GM10847 (cell line): Measurements from ENCODE around the gene CTCF.

Experiments used
- POLR2A ChIP-seq: IDR thresholded peaks from 2 replicates; pipeline ENCODE4 v1.6.1; 2011; ENCODE audit not compliant: insufficient read length; ENCODE audit errors: extremely low read depth

Gene CTCF

DNA sequence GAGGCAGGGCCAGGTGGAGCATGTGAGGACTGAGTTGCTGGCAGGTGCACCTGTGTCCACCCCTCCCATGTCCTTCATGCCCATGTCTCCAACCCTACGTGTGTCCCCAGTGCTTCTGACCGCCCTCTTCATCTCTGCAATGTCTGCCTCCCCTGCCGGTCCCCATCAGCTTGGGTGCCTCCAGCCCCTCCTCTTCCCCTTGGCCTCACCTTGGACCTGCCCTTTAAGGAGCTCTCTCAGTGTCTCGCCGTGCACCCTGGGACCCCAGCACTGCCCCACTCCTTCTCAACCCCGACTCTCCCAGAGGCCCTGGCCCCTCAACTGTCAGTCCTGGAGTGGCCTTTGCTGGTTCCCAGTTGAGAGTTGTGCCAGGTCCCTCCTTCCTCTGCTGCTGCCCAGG lies 18.7 kb upstream of the CTCF start:
- TF ChIP-seq POLR2A, result no peak

DNA sequence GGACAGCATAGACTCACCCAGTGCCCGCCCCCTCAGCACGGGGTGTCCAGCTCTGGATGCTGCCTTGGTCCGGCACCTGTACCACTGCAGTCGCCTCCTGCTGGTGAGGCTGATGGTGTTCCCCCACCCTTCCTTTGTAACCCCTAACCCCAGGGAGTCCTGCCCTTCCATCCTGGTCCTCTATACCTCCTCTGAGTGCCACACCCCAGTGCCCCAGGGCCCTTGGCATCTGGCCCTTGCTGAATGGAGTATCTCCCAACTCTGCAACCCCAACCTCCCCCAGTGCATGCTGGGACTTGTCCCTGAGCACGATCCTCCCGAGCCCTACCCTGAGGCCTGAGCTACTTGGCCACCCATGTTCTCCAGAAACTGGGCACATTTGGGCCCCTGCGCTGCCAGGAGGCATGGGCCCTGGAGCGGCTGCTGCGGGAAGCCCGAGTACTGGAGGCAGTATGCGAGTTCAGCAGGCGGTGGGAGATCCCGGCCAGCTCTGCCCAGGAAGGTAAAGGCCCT lies 17.9 kb upstream of the CTCF start:
- TF ChIP-seq POLR2A, result no peak

DNA sequence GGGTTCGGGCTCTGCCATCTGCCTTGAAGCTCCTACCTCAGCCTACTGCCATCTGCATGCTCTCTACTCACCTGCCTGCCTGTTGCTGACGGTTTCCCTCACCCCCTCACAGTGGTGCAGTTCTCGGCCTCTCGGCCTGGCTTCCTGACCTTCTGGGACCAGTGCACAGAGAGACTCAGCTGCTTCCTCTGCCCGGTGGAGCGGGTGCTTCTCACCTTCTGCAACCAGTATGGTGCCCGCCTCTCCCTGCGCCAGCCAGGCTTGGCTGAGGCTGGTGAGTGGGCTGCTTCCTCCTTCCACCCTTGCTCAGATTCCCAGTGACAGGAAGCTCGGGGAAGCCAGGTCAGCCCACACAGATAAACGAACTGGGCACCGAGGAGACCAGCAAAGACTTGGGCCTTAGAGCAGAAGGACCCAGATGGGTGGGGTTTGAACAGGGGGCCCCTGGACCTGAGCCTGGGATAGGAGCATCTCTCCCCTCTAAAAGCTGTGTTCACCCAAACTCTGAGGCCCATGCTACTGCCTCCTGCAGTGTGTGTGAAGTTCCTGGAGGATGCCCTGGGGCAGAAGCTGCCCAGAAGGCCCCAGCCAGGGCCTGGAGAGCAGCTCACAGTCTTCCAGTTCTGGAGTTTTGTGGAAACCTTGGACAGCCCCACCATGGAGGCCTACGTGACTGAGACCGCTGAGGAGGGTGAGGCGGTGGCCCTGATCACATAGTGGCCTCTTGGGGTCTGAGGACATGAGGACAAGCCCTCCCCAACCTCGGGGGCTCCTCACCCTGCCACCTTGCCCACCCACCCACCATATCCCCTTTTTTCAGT lies 17.3 kb upstream of the CTCF start:
- TF ChIP-seq POLR2A, result no peak

DNA sequence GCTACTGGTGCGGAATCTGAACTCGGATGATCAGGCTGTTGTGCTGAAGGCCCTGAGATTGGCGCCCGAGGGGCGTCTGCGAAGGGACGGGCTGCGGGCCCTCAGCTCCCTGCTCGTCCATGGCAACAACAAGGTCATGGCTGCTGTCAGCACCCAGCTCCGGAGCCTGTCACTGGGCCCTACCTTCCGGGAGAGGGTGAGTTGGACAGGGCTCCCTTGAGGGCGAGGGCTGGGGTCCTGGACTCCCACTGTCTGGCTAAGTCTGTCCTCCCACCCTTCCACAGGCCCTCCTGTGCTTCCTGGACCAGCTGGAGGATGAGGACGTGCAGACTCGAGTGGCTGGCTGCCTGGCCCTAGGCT lies 16.7 kb upstream of the CTCF start:
- no peak for TF ChIP-seq POLR2A

DNA sequence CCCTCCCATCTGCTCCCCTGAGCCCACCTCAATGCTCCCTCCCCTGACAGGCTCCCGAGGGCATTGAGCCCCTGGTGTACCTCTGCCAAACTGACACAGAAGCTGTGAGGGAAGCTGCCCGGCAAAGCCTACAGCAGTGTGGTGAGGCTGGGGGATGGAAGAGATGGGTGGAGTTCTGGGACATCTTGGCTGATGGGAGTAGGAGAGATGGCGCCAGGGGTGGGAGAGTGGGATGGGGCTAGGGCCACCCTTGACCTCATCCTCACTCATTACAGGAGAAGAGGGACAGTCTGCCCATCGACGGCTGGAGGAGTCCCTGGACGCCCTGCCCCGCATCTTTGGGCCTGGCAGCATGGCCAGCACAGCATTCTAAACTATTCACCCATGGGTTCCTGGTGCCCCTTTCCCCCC lies 16.2 kb upstream of the CTCF start:
- no peak for TF ChIP-seq POLR2A

- no peak for TF ChIP-seq POLR2A
Measured at GRCh38 chr16:67546761-67547422, 15.4 kb upstream of the CTCF start.

DNA sequence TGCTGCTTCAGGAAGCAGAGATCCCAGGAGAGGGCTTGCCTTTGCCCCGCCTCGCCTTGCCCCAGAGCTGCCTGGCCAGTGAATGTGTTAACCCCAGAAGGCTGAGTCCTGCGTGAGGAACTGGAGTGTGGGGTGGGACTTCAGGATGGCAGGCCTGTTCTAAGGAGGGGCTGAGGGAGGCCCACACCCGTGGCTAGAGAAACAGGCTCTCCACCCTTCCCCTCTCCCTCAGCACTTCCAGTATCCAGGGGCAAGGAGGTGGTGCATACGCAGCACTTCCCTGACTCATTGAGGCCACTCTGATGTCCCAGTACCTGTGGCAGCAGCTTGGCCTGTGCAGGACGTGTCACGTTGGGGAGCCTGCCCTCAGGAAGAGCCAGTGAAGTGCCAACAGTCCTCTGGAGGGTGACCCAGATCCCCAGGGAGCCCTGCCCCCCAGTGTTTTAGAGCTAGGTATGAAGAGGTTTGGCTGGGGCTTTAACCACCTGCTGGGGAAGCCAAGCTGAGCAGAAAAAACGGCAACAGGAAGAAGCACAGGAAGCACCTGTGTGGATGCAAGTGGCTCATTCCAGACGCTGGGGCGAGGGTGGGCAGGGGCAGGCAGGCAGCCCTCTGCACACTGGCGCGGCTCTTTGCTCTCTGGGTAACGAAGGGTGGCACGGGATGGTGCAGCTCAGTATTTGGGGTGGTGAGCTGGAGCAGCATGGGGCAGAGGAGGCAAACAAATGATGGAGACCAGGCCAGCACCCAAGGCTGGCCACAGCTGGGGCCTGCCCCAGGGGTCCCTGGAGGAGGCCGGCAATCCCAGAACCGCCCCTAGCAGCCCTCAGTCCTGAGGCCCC lies 14.7 kb upstream of the CTCF start:
- TF ChIP-seq POLR2A, result no peak

- TF ChIP-seq POLR2A, result no peak
Measured at GRCh38 chr16:67548265-67549126, 13.8 kb upstream of the CTCF start.

- no peak for TF ChIP-seq POLR2A
Measured at GRCh38 chr16:67549240-67549639, 13.1 kb upstream of the CTCF start.

- TF ChIP-seq POLR2A, result no peak
Measured at GRCh38 chr16:67549936-67550335, 12.4 kb upstream of the CTCF start.

- no peak for TF ChIP-seq POLR2A
Measured at GRCh38 chr16:67551091-67551490, 11.2 kb upstream of the CTCF start.

GRCh38 chr16:67551972-67552371 lies 10.4 kb upstream of the CTCF start:
- no peak for TF ChIP-seq POLR2A

GRCh38 chr16:67552476-67552875 lies 9.8 kb upstream of the CTCF start:
- TF ChIP-seq POLR2A, result no peak

DNA sequence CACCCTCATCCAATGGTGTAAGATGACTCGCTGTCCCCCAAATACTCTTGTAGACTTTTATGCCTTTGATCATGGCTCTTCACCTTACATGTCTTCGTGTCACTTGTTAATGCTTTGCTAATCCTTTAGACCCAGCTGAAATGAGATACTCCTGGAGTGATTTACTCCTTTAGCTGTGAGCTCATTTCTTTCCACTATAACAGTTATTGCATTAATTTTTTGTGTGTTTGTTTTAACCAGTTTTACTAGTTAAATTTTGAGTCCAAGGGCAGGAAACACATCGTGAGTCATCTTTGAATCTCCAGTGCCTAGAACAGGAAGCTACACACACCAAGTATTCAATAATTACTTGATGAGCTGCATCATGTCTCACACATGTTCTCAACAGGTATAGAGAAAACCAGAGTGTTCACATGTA lies 6.5 kb upstream of the CTCF start:
- no peak for TF ChIP-seq POLR2A

DNA sequence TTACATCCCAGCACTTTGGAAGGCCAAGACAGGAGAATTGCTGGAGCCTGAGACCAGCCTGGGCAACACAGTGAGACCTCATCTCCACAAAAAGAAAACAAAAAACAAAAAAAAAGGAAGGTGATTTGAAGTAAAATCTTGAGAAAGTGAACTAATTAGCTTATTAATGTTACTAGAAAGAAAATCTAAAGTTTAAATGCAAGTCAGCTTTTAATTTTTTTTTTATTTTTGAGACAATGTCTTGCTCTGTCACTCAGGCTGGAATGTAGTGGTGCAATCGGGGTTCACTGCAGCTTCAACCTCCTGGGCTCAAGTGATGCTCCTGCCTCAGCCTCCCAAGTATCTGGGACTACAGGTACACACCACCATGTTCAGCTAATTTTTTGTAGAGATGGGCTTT lies 3.5 kb upstream of the CTCF start:
- TF ChIP-seq POLR2A, result no peak
